Transverse colon (tissue), 4 donors: Measurements from ENCODE around the gene MUC12. TPM values are rescaled to one million over a fixed set of nuclear protein-coding genes. Genes with fewer than 3 reads are reported as not detected.
A peak's percentile ranks its signal among the peaks of the same experiment; 100 is the strongest.

Experiments
- DNase-seq: peaks from one replicate; pipeline ENCODE4 v3.0.0-alpha.2; 2019
- H3K27ac ChIP-seq, 4 donors: fragments of 200-600 bp; sonication (generic); 2 replicates each; pipeline ENCODE4 v1.5.1; 2016 to 2018; ENCODE audit warnings: inconsistent platforms in 4 of 4
- H3K27me3 ChIP-seq: fragments of 200-600 bp; sonication (generic); 2 replicates; pipeline ENCODE4 v1.5.1; 2017; ENCODE audit warnings: inconsistent platforms
- H3K36me3 ChIP-seq, 4 donors: fragments of 200-600 bp; sonication (generic); 2 replicates each; pipeline ENCODE4 v1.5.1; 2017 to 2019; ENCODE audit warnings: inconsistent platforms in 4 of 4
- H3K4me1 ChIP-seq, 4 donors: fragments of 200-600 bp; sonication (generic); 2 replicates each; pipeline ENCODE4 v1.5.1; 2017 to 2020; ENCODE audit warnings: inconsistent platforms in 4 of 4
- H3K4me3 ChIP-seq, 4 donors: fragments of 200-600 bp; sonication (generic); 1 replicate in 1 of 4; 2 replicates in 3 of 4; pipeline versions ENCODE4 v1.5.1 to v1.6.1; 2017 to 2019; ENCODE audit warnings: inconsistent platforms in 4 of 4
- H3K9me3 ChIP-seq, 2 donors: fragments of 200-600 bp; sonication (generic); 2 replicates each; pipeline ENCODE4 v1.5.1; 2017 to 2019; ENCODE audit warnings: inconsistent platforms in 2 of 2
- EP300 ChIP-seq: sonication (generic); formaldehyde crosslinking; IDR thresholded peaks from one replicate; pipeline ENCODE4 v1.6.1; 2017; ENCODE audit warnings: antibody characterized with exemption, low read depth
- POLR2A ChIP-seq: fragments of 450-650 bp; IDR thresholded peaks from one replicate; pipeline ENCODE4 v1.6.1; 2016; ENCODE audit warnings: antibody characterized with exemption, mild to moderate bottlenecking, moderate library complexity
- POLR2AphosphoS5 ChIP-seq, 3 donors: sonication (generic); formaldehyde crosslinking; IDR thresholded peaks; one replicate each; pipeline ENCODE4 v1.6.1; 2016; ENCODE audit warnings: antibody characterized with exemption in 3 of 3
- WGBS, 2 donors: methylation state at CpG; one replicate each; pipeline ENCODE4 v1.1.5; 2018; ENCODE audit warnings: low coverage in 1 of 2; 5-methylcytosine and 5-hydroxymethylcytosine counted together
- in situ Hi-C, 4 donors: fragments of 200-750 bp; cut with MboI; loops; one replicate each; pipeline versions ENCODE4 v1.15.0 to v1.15.1; 2017; ENCODE audit warnings: low sequenced_read_pairs in 3 of 4, low pct_ligation_motif_present in 1 of 4, low pct_unique_long_range_greater_than_20kb in 1 of 4
- intact Hi-C: fragments of 100-400 bp; cut with DNase I; formaldehyde crosslinking; loops from one replicate; pipeline ENCODE4 v1.15.1; 2023; ENCODE audit warnings: low total_unique reads
- total RNA-seq, 4 donors: library from RNA; depleted of rRNA; stranded (reverse); fragments of >200 nt; gene quantifications; one replicate each; pipeline ENCODE4 v1.1.0, GENCODE V29; 2016
- TF ChIP-seq, protein P1 (sequence below), 5 experiments: fragments of 200-600 bp in 3 of 5; fragments of 450-650 bp in 2 of 5; sonication (generic) in 3 of 5; IDR thresholded peaks; 1 replicate in 2 of 5; 2 replicates in 3 of 5; pipeline ENCODE4 v1.5.1; 2016 to 2017; ENCODE audit warnings: antibody characterized with exemption in 5 of 5, inconsistent platforms in 3 of 5, mild to moderate bottlenecking in 2 of 5, moderate library complexity in 1 of 5

Gene MUC12
- total RNA-seq, 4 donors from 2014 or later, result 90.2 to 2,095 (median 445) TPM

DNA sequence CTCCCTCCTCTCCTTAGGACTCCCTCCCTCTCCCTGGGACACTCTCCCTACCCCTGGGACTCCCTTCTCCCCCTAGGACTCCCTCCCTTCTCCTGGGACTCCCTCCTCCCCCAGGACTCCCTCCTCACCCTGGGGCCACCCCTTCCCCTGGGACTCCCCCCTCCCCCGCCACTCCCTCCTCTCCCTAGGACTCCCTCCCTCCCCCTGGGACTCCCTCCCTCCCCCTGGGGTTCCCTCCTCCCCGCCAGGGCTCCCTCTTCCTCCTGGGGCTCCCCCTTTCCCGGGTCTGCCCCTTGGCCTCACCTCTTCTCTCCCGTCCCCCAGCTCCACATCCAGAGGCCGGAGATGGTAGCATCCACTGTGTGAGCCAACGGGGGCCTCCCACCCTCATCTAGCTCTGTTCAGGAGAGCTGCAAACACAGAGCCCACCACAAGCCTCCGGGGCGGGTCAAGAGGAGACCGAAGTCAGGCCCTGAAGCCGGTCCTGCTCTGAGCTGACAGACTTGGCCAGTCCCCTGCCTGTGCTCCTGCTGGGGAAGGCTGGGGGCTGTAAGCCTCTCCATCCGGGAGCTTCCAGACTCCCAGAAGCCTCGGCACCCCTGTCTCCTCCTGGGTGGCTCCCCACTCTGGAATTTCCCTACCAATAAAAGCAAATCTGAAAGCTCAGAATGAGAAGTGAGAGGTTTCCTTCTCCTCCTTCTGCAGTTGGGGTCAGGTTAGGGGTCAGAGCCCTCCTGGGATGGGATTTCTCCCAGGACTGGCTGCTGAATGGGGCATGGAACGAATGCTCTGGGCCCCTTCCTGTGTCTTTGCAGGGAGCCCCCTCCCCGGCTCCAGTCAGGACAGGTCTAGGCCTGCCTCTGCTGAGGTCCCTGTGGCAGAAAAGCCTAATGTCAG, 49.2 kb downstream of the MUC12 start:
- intact Hi-C loops (no loop called here), in situ Hi-C loops (no loop called here)
- WGBS, 2 donors, result 58% methylated on average over 13 of the region's 14 CpGs; no CpG with 5 or more reads in 1 of the 2 donors
- no peak overlapping the region for H3K4me3 ChIP-seq
- H3K9me3 ChIP-seq, result no peaks in the 10 kb centered on the region
- TF ChIP-seq POLR2AphosphoS5 (IDR thresholded peaks at IDR 0.05), result no peak
- H3K4me1 ChIP-seq, result peaks cover 5 to 18% (median 12%) of the 10 kb centered on the region in 4 donors
- no peak for DNase-seq
- no peaks in the 10 kb centered on the region for H3K27me3 ChIP-seq
- no peaks in the 10 kb centered on the region for H3K36me3 ChIP-seq
- peak overlapping the region in 3 of 4 donors; percentile 13 to 53 (median 34) for H3K27ac ChIP-seq

DNA sequence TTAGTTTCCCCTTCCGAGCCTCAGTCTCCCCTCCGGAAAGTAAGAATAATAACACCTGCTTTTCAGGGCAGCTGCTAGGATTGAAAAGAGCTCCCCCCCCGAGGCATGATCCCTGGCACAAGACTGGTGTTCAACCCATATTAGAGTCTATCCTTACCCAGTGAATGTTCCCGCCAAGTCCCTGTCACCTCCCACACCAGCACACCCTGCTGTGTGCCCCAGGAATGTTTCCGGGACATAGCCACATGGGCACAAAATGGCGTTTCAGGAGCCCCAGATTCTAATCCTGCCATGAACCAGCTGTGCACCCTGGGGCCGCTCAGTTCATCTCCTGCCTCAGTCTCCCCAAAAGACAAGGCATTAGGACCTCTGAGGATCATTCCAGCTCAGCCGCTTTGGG, 51.1 kb downstream of the MUC12 start:
- 85 to 92% methylated on average over 2 to 8 of the region's 8 CpGs for WGBS, 2 donors
- Histone ChIP-seq H3K36me3 (no peaks in the 10 kb centered on the region), H3K27ac (peak overlapping the region in 1 of 4 donors; percentile 3), H3K9me3 (no peaks in the 10 kb centered on the region), H3K4me1 (peaks cover 5 to 18% (median 12%) of the 10 kb centered on the region in 4 donors), H3K27me3 (no peaks in the 10 kb centered on the region), H3K4me3 (no peak overlapping the region)
- DNase-seq, result no peak
- no peak for TF ChIP-seq EP300
- no peak for TF ChIP-seq POLR2A
- TF ChIP-seq POLR2AphosphoS5 (IDR thresholded peaks at IDR 0.05), result no peak
- TF ChIP-seq, protein P1, sequence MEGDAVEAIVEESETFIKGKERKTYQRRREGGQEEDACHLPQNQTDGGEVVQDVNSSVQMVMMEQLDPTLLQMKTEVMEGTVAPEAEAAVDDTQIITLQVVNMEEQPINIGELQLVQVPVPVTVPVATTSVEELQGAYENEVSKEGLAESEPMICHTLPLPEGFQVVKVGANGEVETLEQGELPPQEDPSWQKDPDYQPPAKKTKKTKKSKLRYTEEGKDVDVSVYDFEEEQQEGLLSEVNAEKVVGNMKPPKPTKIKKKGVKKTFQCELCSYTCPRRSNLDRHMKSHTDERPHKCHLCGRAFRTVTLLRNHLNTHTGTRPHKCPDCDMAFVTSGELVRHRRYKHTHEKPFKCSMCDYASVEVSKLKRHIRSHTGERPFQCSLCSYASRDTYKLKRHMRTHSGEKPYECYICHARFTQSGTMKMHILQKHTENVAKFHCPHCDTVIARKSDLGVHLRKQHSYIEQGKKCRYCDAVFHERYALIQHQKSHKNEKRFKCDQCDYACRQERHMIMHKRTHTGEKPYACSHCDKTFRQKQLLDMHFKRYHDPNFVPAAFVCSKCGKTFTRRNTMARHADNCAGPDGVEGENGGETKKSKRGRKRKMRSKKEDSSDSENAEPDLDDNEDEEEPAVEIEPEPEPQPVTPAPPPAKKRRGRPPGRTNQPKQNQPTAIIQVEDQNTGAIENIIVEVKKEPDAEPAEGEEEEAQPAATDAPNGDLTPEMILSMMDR (IDR thresholded peaks at IDR 0.05), result no peak
- intact Hi-C loops (loop anchor here (1.0 kb wide), 1 partner anchor 28 kb away; no protein-coding TSS in a partner anchor), in situ Hi-C loops (no loop called here)

DNA sequence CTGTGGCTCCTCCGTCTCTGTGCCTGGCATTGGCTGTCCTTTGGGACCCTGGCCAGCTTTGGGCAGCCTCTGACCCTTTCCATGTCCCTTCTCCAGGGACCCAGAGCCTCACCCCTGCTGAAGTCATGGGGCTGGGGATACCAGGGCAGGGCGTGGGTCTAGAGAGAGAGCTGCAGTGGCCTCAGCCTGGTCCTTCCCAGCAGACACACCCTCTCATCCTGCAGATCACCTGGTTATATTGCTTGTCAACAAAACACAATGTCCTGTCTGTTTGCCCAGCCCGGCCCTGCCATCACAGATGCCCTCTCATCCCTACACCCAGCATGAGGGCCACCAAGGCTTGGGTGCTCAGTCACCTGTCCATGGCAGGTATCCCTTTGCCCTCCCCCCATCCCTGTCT, 52.3 kb downstream of the MUC12 start:
- in situ Hi-C loops, result no loop called here

DNA sequence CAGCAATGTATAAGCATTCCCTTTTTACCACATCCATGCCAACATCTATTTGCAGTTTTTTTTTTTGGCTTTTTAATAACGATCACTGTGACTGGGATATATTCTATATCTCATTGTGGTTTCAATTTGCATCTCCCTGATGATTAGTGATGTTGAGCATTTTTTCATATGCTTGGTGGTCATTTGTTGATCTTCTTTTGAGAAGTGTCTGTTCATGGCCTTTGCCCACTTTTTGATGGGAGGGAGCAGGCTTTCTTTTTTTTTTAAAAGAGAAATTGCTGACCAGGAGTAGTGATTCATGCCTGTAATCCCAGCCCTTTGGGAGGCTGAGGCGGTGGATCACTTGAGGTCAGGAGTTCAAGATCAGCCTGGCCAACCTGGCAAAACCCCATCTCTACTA, 54.5 kb downstream of the MUC12 start:
- H3K27ac ChIP-seq, result no peak overlapping the region
- in situ Hi-C loops, result no loop called here
- H3K36me3 ChIP-seq, result no peaks in the 10 kb centered on the region
- intact Hi-C loops, result no loop called here
- no peak for DNase-seq
- no peaks in the 10 kb centered on the region for H3K9me3 ChIP-seq
- H3K4me3 ChIP-seq, result no peak overlapping the region
- TF ChIP-seq, protein P1 (IDR thresholded peaks at IDR 0.05), result no peak
- no peak for TF ChIP-seq POLR2AphosphoS5 (IDR thresholded peaks at IDR 0.05)
- no peak for TF ChIP-seq POLR2A
- TF ChIP-seq EP300, result no peak
- no peaks in the 10 kb centered on the region for H3K27me3 ChIP-seq
- H3K4me1 ChIP-seq, result peaks cover 0 to 5% (median 2%) of the 10 kb centered on the region in 4 donors
- 56 to 73% methylated on average over 1 to 2 of the region's 2 CpGs for WGBS, 2 donors

More for the DNA sequence above, 52.3 kb downstream of the MUC12 start:
- no peaks in the 10 kb centered on the region for H3K27me3 ChIP-seq
- H3K4me1 ChIP-seq, result peaks cover 5 to 13% (median 11%) of the 10 kb centered on the region in 4 donors
- TF ChIP-seq EP300 (peak; percentile 85), POLR2AphosphoS5 (IDR thresholded peaks at IDR 0.05) (peak in 2 of 3 donors; percentile 52 to 54), POLR2A (no peak)
- TF ChIP-seq, protein P1 (IDR thresholded peaks at IDR 0.05), result no peak
- H3K9me3 ChIP-seq, result no peaks in the 10 kb centered on the region
- H3K4me3 ChIP-seq, result no peak overlapping the region
- WGBS, 2 donors, result 22 to 50% methylated on average over 1 to 3 of the region's 3 CpGs
- intact Hi-C loops, result no loop called here
- DNase-seq, result peak; percentile 82
- no peaks in the 10 kb centered on the region for H3K36me3 ChIP-seq
- H3K27ac ChIP-seq, result peak overlapping the region in 3 of 4 donors; percentile 17 to 71 (median 67)
